A549 (cell line): ENCODE measurements around the gene AMZ2. TPM values are rescaled to one million over a fixed set of nuclear protein-coding genes. Genes with fewer than 3 reads are reported as not detected.
"Not testable (repeated sequence)": the region's sequence is repeated elsewhere in the genome, so short reads cannot be mapped to it uniquely, and the experiment has no call there.

Source experiments
- ATAC-seq, 2 experiments: fragments of 200-7000 bp in 1 of 2; fragments of >200 bp in 1 of 2; cut with Nextera tagmentation in 1 of 2; cut with Tn5 transposase in 1 of 2; 3 replicates each; pipeline versions ENCODE4 v1.8.0 to v1.9.1; 2018 to 2020; ENCODE audit warnings: mild to moderate bottlenecking in 1 of 2, moderate library complexity in 1 of 2
- CTCF ChIA-PET: fragments of 300-600 bp; sonication (Branson Sonifier 250); formaldehyde crosslinking; extraction: SDS; loops from one replicate; lab custom pipeline; 2021; ENCODE audit warnings: antibody characterized with exemption, inconsistent platforms; lab: Yijun Ruan, JAX
- POLR2A ChIA-PET: fragments of 350-600 bp; formaldehyde crosslinking; extraction: SDS; loops from one replicate; lab custom pipeline; 2021; ENCODE audit warnings: antibody characterized with exemption, inconsistent platforms; lab: Yijun Ruan, JAX
- DNase-seq, 2 experiments: peaks; one replicate each; pipeline versions ENCODE4 v3.0.0 to v3.0.0-alpha.2; 2011 to 2016; ENCODE audit warnings: low read depth in 1 of 2, low spot score in 1 of 2
- FAIRE-seq: peaks from 2 replicates; lab custom pipeline; 2011; peaks lifted over from hg19 to GRCh38; lab: Jason Lieb, UNC
- H3K27ac ChIP-seq, 2 experiments: fragments of >200 bp; sonication (Bioruptor Twin); formaldehyde crosslinking; 3 replicates each; pipeline ENCODE4 v1.5.1; 2016 to 2017
- H3K4me1 ChIP-seq: fragments of >200 bp; sonication (Bioruptor Twin); formaldehyde crosslinking; 3 replicates; pipeline ENCODE4 v1.6.1; 2016
- H3K4me2 ChIP-seq: fragments of >200 bp; sonication (Bioruptor Twin); formaldehyde crosslinking; 3 replicates; pipeline ENCODE4 v1.6.1; 2016
- H3K4me3 ChIP-seq: fragments of >200 bp; sonication (Bioruptor Twin); formaldehyde crosslinking; 3 replicates; pipeline ENCODE4 v1.5.1; 2016
- H3K9me3 ChIP-seq: fragments of >200 bp; sonication (Bioruptor Twin); formaldehyde crosslinking; 3 replicates; pipeline ENCODE4 v1.6.1; 2016
- ATOH8 ChIP-seq: fragments of 250-450 bp; sonication (Bioruptor Pico); IDR thresholded peaks from 2 replicates; pipeline ENCODE4 v1.5.0; 2020; ENCODE audit warnings: low read depth, mild to moderate bottlenecking, moderate library complexity
- CBX2 ChIP-seq: fragments of 200-600 bp; sonication (generic); IDR thresholded peaks from 2 replicates; pipeline ENCODE4 v1.6.1; 2016; ENCODE audit warnings: low read depth, mild to moderate bottlenecking, borderline replicate concordance
- CBX8 ChIP-seq: fragments of 200-600 bp; sonication (generic); IDR thresholded peaks from 2 replicates; pipeline ENCODE4 v1.6.1; 2016
- CEBPB ChIP-seq, 2 experiments: fragments of >200 bp in 1 of 2; sonication (Bioruptor Twin) in 1 of 2; formaldehyde crosslinking in 1 of 2; IDR thresholded peaks; 2 replicates each; pipeline ENCODE4 v1.6.1; 2012 to 2016
- EHF ChIP-seq: fragments of 250-450 bp; sonication (Bioruptor Pico); IDR thresholded peaks from 2 replicates; pipeline ENCODE4 v1.5.0; 2020; ENCODE audit warnings: mild to moderate bottlenecking
- ELK1 ChIP-seq: fragments of 150-350 bp; IDR thresholded peaks from 2 replicates; pipeline ENCODE4 v1.6.1; 2014; ENCODE audit warnings: low read depth, mild to moderate bottlenecking, low read length
- EP300 ChIP-seq, 2 experiments: fragments of >200 bp; sonication (Bioruptor Twin); formaldehyde crosslinking; IDR thresholded peaks; 2 replicates in 1 of 2; 3 replicates in 1 of 2; pipeline ENCODE4 v1.6.1; 2016 to 2017
- FOSB ChIP-seq: fragments of 250-450 bp; sonication (Bioruptor Pico); IDR thresholded peaks from 2 replicates; pipeline ENCODE4 v1.5.0; 2020; ENCODE audit warnings: mild to moderate bottlenecking, moderate library complexity
- GATA3 ChIP-seq: IDR thresholded peaks from 2 replicates; pipeline ENCODE4 v1.6.1; 2012; ENCODE audit warnings: borderline replicate concordance
- HEYL ChIP-seq: fragments of 250-450 bp; sonication (Bioruptor Pico); IDR thresholded peaks from 2 replicates; pipeline ENCODE4 v1.8.0; 2021; ENCODE audit warnings: mild to moderate bottlenecking, moderate library complexity
- HOXB5 ChIP-seq: fragments of 250-450 bp; sonication (Bioruptor Pico); IDR thresholded peaks from 2 replicates; pipeline ENCODE4 v1.5.0; 2020; ENCODE audit warnings: mild to moderate bottlenecking, moderate library complexity
- JUN ChIP-seq, 2 experiments: fragments of >200 bp; sonication (Bioruptor Twin); formaldehyde crosslinking; IDR thresholded peaks; 2 replicates in 1 of 2; 3 replicates in 1 of 2; pipeline ENCODE4 v1.6.1; 2016 to 2017
- KDM1A ChIP-seq: fragments of 200-600 bp; sonication (generic); IDR thresholded peaks from 2 replicates; pipeline ENCODE4 v1.6.1; 2016; ENCODE audit warnings: low read depth, mild to moderate bottlenecking
- MAX ChIP-seq: IDR thresholded peaks from 2 replicates; pipeline ENCODE4 v1.6.1; 2012
- MAZ ChIP-seq: fragments of 150-350 bp; IDR thresholded peaks from 2 replicates; pipeline ENCODE4 v1.6.1; 2014; ENCODE audit warnings: antibody characterized with exemption, low read depth, low read length, borderline replicate concordance
- NR3C1 ChIP-seq: fragments of >200 bp; sonication (Bioruptor Twin); formaldehyde crosslinking; IDR thresholded peaks from 3 replicates; pipeline ENCODE4 v1.6.1; 2017
- RAD21 ChIP-seq, 2 experiments: fragments of >200 bp in 1 of 2; sonication (Bioruptor Twin) in 1 of 2; formaldehyde crosslinking in 1 of 2; IDR thresholded peaks in 1 of 2; conservative IDR thresholded peaks in 1 of 2; 2 replicates in 1 of 2; 3 replicates in 1 of 2; pipeline ENCODE4 v1.6.1; 2012 to 2018; ENCODE audit warnings: inconsistent platforms in 1 of 2
- RNF2 ChIP-seq: fragments of 200-600 bp; sonication (generic); IDR thresholded peaks from 2 replicates; pipeline ENCODE4 v1.6.1; 2016; ENCODE audit warnings: low read depth, mild to moderate bottlenecking, antibody characterized with exemption, moderate library complexity, borderline replicate concordance
- TFCP2L1 ChIP-seq: fragments of 250-450 bp; sonication (Bioruptor Pico); IDR thresholded peaks from 2 replicates; pipeline ENCODE4 v1.5.0; 2021; ENCODE audit warnings: mild to moderate bottlenecking
- WGBS: methylation state at CpG from one replicate; pipeline ENCODE4 v1.1.6; 2017; ENCODE audit errors: missing lambda C conversion rate; 5-methylcytosine and 5-hydroxymethylcytosine counted together
- polyA plus RNA-seq, 4 experiments: library from polyadenylated mRNA; depleted of rRNA in 3 of 4; stranded (reverse); fragments of >200 nt; fragmentation: RNase III in 1 of 4; extraction: RNeasy Plus Mini Kit Qiagen cat#74134 plus additional on column Dnase treatment in 1 of 4; gene quantifications; 2 replicates in 3 of 4; 3 replicates in 1 of 4; pipeline ENCODE4 v1.2.3, GENCODE V29; 2011 to 2017
- TF ChIP-seq, protein P1 (sequence below): fragments of >200 bp; sonication (Bioruptor Twin); formaldehyde crosslinking; IDR thresholded peaks from 3 replicates; pipeline ENCODE4 v1.6.1; 2016

Gene AMZ2
- polyA plus RNA-seq, 2 of the 4 experiments (the other 2 are of a cell fraction), result 105 to 201 TPM

- peak; percentile 54 for FAIRE-seq
- H3K27ac ChIP-seq, result no peak overlapping the region
- H3K9me3 ChIP-seq, result no peaks in the 10 kb centered on the region
- ChIA-PET CTCF (no interaction called here), POLR2A (no interaction called here)
- no peak for TF ChIP-seq FOSB (CRISPR knock-in tag)
- no peak for TF ChIP-seq RNF2
- no peak for TF ChIP-seq CEBPB (IDR thresholded peaks at IDR 0.05)
- TF ChIP-seq KDM1A, result no peak
- no peak for TF ChIP-seq TFCP2L1 (CRISPR knock-in tag)
- TF ChIP-seq RAD21 (conservative IDR thresholded peaks at IDR 0.05 in 1 of 2, IDR thresholded peaks at IDR 0.05 in 1 of 2), result no peak
- TF ChIP-seq EHF (CRISPR knock-in tag), result no peak
- no peak for TF ChIP-seq JUN (IDR thresholded peaks at IDR 0.05)
- no peak for TF ChIP-seq EP300 (IDR thresholded peaks at IDR 0.05)
- TF ChIP-seq HEYL (CRISPR knock-in tag), result no peak
- TF ChIP-seq HOXB5 (CRISPR knock-in tag), result no peak
- no peak for TF ChIP-seq CBX2
- no peak for TF ChIP-seq MAZ
- TF ChIP-seq GATA3, result no peak
- no peak for TF ChIP-seq ELK1
- no peak for TF ChIP-seq ATOH8 (CRISPR knock-in tag)
- TF ChIP-seq MAX, result no peak
- no peak for TF ChIP-seq CBX8
- no peak for TF ChIP-seq NR3C1
- TF ChIP-seq, protein P1, sequence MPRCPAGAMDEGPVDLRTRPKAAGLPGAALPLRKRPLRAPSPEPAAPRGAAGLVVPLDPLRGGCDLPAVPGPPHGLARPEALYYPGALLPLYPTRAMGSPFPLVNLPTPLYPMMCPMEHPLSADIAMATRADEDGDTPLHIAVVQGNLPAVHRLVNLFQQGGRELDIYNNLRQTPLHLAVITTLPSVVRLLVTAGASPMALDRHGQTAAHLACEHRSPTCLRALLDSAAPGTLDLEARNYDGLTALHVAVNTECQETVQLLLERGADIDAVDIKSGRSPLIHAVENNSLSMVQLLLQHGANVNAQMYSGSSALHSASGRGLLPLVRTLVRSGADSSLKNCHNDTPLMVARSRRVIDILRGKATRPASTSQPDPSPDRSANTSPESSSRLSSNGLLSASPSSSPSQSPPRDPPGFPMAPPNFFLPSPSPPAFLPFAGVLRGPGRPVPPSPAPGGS, result no peak
- H3K4me2 ChIP-seq, result no peak overlapping the region
- ATAC-seq, result no peak
- 0 out of 3 replicates have a peak, but pooled peaks cover 4% of the 10 kb centered on the region for H3K4me1 ChIP-seq
- WGBS, result no CpG with 5 or more reads among the region's 1 CpG
- no peak overlapping the region for H3K4me3 ChIP-seq
- DNase-seq, result no peak
Measured at GRCh38 chr17:68231541-68231940, 16.3 kb upstream of the AMZ2 start.

DNA sequence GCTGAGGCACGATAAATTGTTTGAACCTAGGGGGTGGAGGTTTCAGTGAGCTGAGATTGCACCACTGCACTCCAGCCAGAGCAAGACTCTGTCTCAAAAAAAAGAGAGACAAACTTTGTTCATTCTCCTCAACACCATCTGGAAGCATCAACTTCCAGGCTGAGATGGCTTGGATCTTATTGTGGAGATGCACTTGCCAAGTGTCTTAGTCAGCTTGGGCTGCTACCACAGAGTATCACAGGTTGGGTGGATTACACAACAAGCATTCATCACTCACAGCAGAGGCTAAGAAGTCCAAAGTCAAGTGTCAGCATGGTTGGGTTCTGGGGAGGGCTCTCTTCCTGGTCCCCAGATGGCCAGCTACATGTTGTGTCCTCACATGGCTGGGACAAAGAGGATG lies 15.1 kb upstream of the AMZ2 start:
- H3K4me1 ChIP-seq, H3K4me2 ChIP-seq, H3K27ac ChIP-seq, H3K9me3 ChIP-seq, H3K4me3 ChIP-seq: not testable (repeated sequence)
- WGBS, result 43% methylated on average over 1 of the region's 1 CpG
- DNase-seq (peak in 1 of 2 experiments; percentile 31), ATAC-seq (peak; percentile 59 to 81; a peak in 5 of 6 replicates), FAIRE-seq (peak; percentile 54)
- 0 out of 4 replicates have a peak, but pooled peaks of 1 of the 2 experiments have one; percentile 8 for TF ChIP-seq CEBPB (IDR thresholded peaks at IDR 0.05)
- ChIA-PET POLR2A (interaction anchor here (3.5 kb wide), 1 partner anchor 15 kb away, joined by 16 read pairs; the partner anchor contains the start of gene AMZ2), CTCF (interaction anchor here (0.7 to 2.1 kb wide), 6 partner anchors 8 to 1818 kb away, joined by 3 to 9 read pairs (median 4); no protein-coding TSS in a partner anchor)

- ATAC-seq, H3K4me3 ChIP-seq, H3K27ac ChIP-seq, DNase-seq, FAIRE-seq, H3K9me3 ChIP-seq, H3K4me2 ChIP-seq, H3K4me1 ChIP-seq: not testable (repeated sequence)
- ChIA-PET POLR2A (interaction anchor here (0.6 to 3.5 kb wide), 2 partner anchors 13 to 240 kb away, joined by 3 to 16 read pairs; partner anchors contain the start of gene AMZ2), CTCF (interaction anchor here (0.7 to 1.1 kb wide), 3 partner anchors 10 to 164 kb away, joined by 3 to 4 read pairs (median 3); no protein-coding TSS in a partner anchor)
- WGBS, result 80% methylated on average over 12 of the region's 12 CpGs
Measured at GRCh38 chr17:68234726-68235335, 13.0 kb upstream of the AMZ2 start.

DNA sequence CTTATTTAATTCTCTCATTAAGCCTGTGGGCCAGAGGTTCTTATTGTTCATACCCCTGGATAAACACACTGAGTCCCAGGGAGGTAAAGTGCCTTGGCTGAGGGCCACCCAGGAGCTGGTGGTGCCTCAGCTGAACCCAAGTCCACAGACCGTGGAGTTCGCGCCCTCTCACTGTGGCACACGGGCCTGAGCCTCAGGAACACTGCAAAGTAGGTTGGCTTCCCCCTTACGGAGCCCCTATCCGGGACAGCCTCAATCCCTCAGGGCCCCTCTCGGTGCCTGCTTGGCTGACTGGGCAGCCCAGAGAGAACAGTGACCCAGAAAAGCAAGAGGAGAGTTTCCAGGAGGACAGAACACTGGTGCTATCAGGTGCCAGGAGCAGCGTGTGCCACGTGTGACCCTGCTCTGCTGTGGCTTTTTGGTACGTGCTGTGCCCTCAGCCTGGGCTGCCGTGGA lies 12.5 kb upstream of the AMZ2 start:
- 0 out of 6 replicates have a peak, but pooled peaks of 1 of the 2 experiments have one; percentile 29 for ATAC-seq
- FAIRE-seq, H3K4me3 ChIP-seq, H3K27ac ChIP-seq, H3K4me1 ChIP-seq, H3K9me3 ChIP-seq, DNase-seq, H3K4me2 ChIP-seq: not testable (repeated sequence)
- 90% methylated on average over 7 of the region's 11 CpGs for WGBS
- ChIA-PET POLR2A (interaction anchor here (3.5 kb wide), 1 partner anchor 12 kb away, joined by 16 read pairs; the partner anchor contains the start of gene AMZ2), CTCF (interaction anchor here (1.8 kb wide), 1 partner anchor 11 kb away, joined by 5 read pairs; no protein-coding TSS in a partner anchor)

- H3K9me3 ChIP-seq, H3K4me3 ChIP-seq, POLR2A ChIA-PET, ATAC-seq, H3K4me2 ChIP-seq, DNase-seq, H3K4me1 ChIP-seq, FAIRE-seq, H3K27ac ChIP-seq: not testable (repeated sequence)
- WGBS, result 59% methylated on average over 16 of the region's 16 CpGs
- CTCF ChIA-PET, result interaction anchor here (0.9 to 2.1 kb wide), 5 partner anchors 9 to 13 kb away, joined by 3 to 5 read pairs (median 4); partner anchors contain the start of gene AMZ2
Measured at GRCh38 chr17:68237369-68238163, 10.3 kb upstream of the AMZ2 start.
